PC-3 (cell line): ENCODE results near the gene TMC1. TPM values are rescaled to one million over a fixed set of nuclear protein-coding genes. Genes with fewer than 3 reads are reported as not detected.

ENCODE experiments used
- ATAC-seq: fragments of 200-7000 bp; cut with Tn5 transposase; 2 replicates; pipeline ENCODE4 v1.9.1; 2020; ENCODE audit warnings: mild to moderate bottlenecking, moderate library complexity
- BruUV-seq: library from RNA; stranded (reverse); fragments of 400-500 nt; replicated peaks from 2 replicates; lab custom pipeline; 2021; lab: Mats Ljungman, UMichigan
- CTCF ChIA-PET: fragments of 300-600 bp; sonication (Branson Sonifier 250); formaldehyde crosslinking; loops from one replicate; lab custom pipeline; 2022; ENCODE audit warnings: antibody characterized with exemption; lab: Charles Lee
- POLR2A ChIA-PET: fragments of 300-600 bp; sonication (Branson Sonifier 250); formaldehyde crosslinking; loops from one replicate; lab custom pipeline; 2022; ENCODE audit warnings: antibody characterized with exemption; ENCODE audit not compliant: unreplicated experiment; lab: Charles Lee
- DNase-seq: peaks from one replicate; pipeline ENCODE4 v3.0.0-alpha.2; 2015
- H2AFZ ChIP-seq: fragments of 300-600 bp; sonication (generic); 2 replicates; pipeline ENCODE4 v1.6.0; 2016; ENCODE audit warnings: antibody characterized with exemption, low read length
- H3F3A ChIP-seq: fragments of 300-600 bp; sonication (generic); one replicate; pipeline ENCODE4 v1.6.0; 2017; ENCODE audit warnings: antibody characterized with exemption, low read length, control low read depth, mild to moderate bottlenecking; ENCODE audit not compliant: unreplicated experiment
- H3K27ac ChIP-seq: fragments of 300-600 bp; sonication (generic); 2 replicates; pipeline ENCODE4 v1.5.1; 2016; ENCODE audit warnings: mild to moderate bottlenecking, low read length
- H3K27me3 ChIP-seq: fragments of 300-600 bp; sonication (generic); 2 replicates; pipeline ENCODE4 v1.6.1; 2016; ENCODE audit warnings: low read length, mixed read lengths
- H3K36me3 ChIP-seq: fragments of 300-600 bp; sonication (generic); 2 replicates; pipeline ENCODE4 v1.6.1; 2016; ENCODE audit warnings: low read depth, mixed run types, low read length, mixed read lengths
- H3K4me1 ChIP-seq: fragments of 300-600 bp; sonication (generic); 2 replicates; pipeline ENCODE4 v1.5.1; 2016; ENCODE audit warnings: low read length; ENCODE audit not compliant: insufficient read depth
- H3K4me2 ChIP-seq: fragments of 300-600 bp; sonication (generic); 2 replicates; pipeline ENCODE4 v1.6.0; 2016; ENCODE audit warnings: low read length
- H3K4me3 ChIP-seq: fragments of 300-600 bp; sonication (generic); 2 replicates; pipeline ENCODE4 v1.5.1; 2016; ENCODE audit warnings: mild to moderate bottlenecking, low read length, mixed read lengths
- H3K79me2 ChIP-seq: fragments of 300-600 bp; sonication (generic); 2 replicates; pipeline ENCODE4 v1.6.1; 2017; ENCODE audit warnings: low read length, mixed read lengths
- H3K9ac ChIP-seq: fragments of 300-600 bp; sonication (generic); 2 replicates; pipeline ENCODE4 v1.6.0; 2016; ENCODE audit warnings: mild to moderate bottlenecking, low read length
- H3K9me2 ChIP-seq: fragments of 300-600 bp; sonication (generic); replicated peaks from 2 replicates; pipeline ENCODE4 v1.6.1; 2016; ENCODE audit warnings: mixed run types, low read length, mixed read lengths
- H3K9me3 ChIP-seq: fragments of 300-600 bp; sonication (generic); 2 replicates; pipeline ENCODE4 v1.6.1; 2016; ENCODE audit warnings: low read length, mixed read lengths
- H4K20me1 ChIP-seq: fragments of 300-600 bp; sonication (generic); 2 replicates; pipeline ENCODE4 v1.6.1; 2016; ENCODE audit warnings: low read length, mixed read lengths
- CTCF ChIP-seq: fragments of 300-600 bp; sonication (generic); conservative IDR thresholded peaks from 2 replicates; pipeline ENCODE4 v1.5.1; 2017; ENCODE audit warnings: antibody characterized with exemption, low read depth, mild to moderate bottlenecking, low read length
- EZH2 ChIP-seq: fragments of 300-600 bp; sonication (generic); IDR thresholded peaks from one replicate; pipeline ENCODE4 v1.6.1; 2017; ENCODE audit warnings: antibody characterized with exemption, mild to moderate bottlenecking, low read length; ENCODE audit not compliant: unreplicated experiment
- EZH2phosphoT487 ChIP-seq: fragments of 300-600 bp; sonication (generic); IDR thresholded peaks from 2 replicates; pipeline ENCODE4 v1.6.1; 2018; ENCODE audit warnings: mild to moderate bottlenecking, antibody characterized with exemption, low read length, borderline replicate concordance
- intact Hi-C: fragments of 100-400 bp; cut with micrococcal nuclease; formaldehyde crosslinking; loops from 2 replicates; pipeline ENCODE4 v1.9.0; 2023
- total RNA-seq: library from RNA; depleted of rRNA; stranded (reverse); fragments of >200 nt; gene quantifications from 2 replicates; pipeline ENCODE4 v1.2.3, GENCODE V29; 2014

Gene TMC1
- total RNA-seq, 1 experiment from 2014 or later = 0.15 TPM

- ATAC-seq (no peak), DNase-seq (no peak)
- Histone ChIP-seq H3K27ac (no peak overlapping the region), H3K4me1 (peaks cover 14% of the 10 kb centered on the region), H3K4me3 (no peak overlapping the region), H3K79me2 (no peaks in the 10 kb centered on the region), H3K9me2 (no peaks in the 10 kb centered on the region), H3K27me3 (no peaks in the 10 kb centered on the region), H3K9ac (no peak overlapping the region), H3K9me3 (no peaks in the 10 kb centered on the region), H3K36me3 (no peaks in the 10 kb centered on the region), H4K20me1 (no peaks in the 10 kb centered on the region), H2AFZ (no peak overlapping the region), H3K4me2 (no peak overlapping the region), H3F3A (no peaks in the 10 kb centered on the region)
- TF ChIP-seq CTCF (no peak), EZH2 (no peak), EZH2phosphoT487 (no peak)
- intact Hi-C loops = loop anchor here (5.0 kb wide), 2 partner anchors 38 to 113 kb away; no protein-coding TSS in a partner anchor
- POLR2A ChIA-PET = no interaction called here
- BruUV-seq = no TSS peak
- CTCF ChIA-PET = interaction anchor here (0.6 kb wide), 1 partner anchor 301 kb away, joined by 3 read pairs; no protein-coding TSS in a partner anchor
Measured at GRCh38 chr9:72589667-72590521, 68.5 kb downstream of the TMC1 start.

- no peaks in the 10 kb centered on the region for H3K27me3 ChIP-seq
- TF ChIP-seq EZH2 (no peak), EZH2phosphoT487 (no peak), CTCF (no peak)
- no peaks in the 10 kb centered on the region for H3K36me3 ChIP-seq
- H3K4me2 ChIP-seq = no peak overlapping the region
- intact Hi-C loops = loop anchor here (5.0 kb wide), 2 partner anchors 39 to 114 kb away; no protein-coding TSS in a partner anchor
- no peaks in the 10 kb centered on the region for H4K20me1 ChIP-seq
- no peaks in the 10 kb centered on the region for H3K9me2 ChIP-seq
- POLR2A ChIA-PET = no interaction called here
- H2AFZ ChIP-seq = no peak overlapping the region
- H3K9ac ChIP-seq = no peak overlapping the region
- no peaks in the 10 kb centered on the region for H3K9me3 ChIP-seq
- DNase-seq (no peak), ATAC-seq (no peak)
- H3K4me1 ChIP-seq = peaks cover 13% of the 10 kb centered on the region
- no peaks in the 10 kb centered on the region for H3K79me2 ChIP-seq
- H3F3A ChIP-seq = no peaks in the 10 kb centered on the region
- CTCF ChIA-PET = no interaction called here
- H3K4me3 ChIP-seq = no peak overlapping the region
- no TSS peak for BruUV-seq
- no peak overlapping the region for H3K27ac ChIP-seq
Measured at GRCh38 chr9:72590824-72591223, 69.4 kb downstream of the TMC1 start.
